HG02981 (cell line): Measurements from ENCODE around the gene SH3RF1.

Experiments
- ATAC-seq: cut with Tn5 transposase; IDR thresholded peaks from one replicate; pipeline ENCODE4 v1.9.1; 2021; ENCODE audit warnings: mild to moderate bottlenecking, moderate library complexity; ENCODE audit not compliant: unreplicated experiment

The SH3RF1 gene

DNA sequence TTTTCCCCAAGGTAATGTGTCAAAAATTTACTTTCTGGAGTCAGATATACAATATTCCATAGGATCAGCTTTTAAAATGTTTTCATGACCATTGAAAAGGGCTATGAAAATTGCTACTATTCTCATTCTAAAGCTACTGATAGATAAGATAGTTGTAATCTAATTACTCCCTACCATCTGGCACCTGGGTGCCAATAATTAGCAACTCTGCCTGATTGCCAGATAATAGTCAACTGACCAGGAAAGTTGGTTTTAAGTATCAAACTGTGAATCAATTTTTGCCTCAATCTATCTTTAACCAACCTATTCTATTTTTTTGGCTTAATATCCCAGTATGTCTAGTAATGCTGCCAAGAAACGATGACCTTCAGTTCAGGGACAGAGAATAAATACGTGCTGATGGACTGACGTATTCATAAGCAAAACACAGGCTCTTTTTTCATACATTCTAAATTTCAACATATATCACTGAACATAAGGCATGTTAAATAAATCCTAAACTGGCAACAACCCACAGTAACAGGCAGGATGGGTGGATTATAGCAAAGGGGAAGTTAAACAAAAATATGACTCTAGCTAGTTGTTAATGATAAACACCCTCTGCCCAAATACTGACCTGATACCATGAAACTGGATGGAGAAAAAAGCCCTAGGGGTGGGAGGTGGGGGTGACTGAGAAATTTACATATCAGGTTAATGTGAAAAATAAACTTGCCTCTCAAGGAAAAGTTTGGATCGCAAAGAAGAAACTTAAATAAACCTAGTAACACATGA lies 18.2 kb downstream of the SH3RF1 start:
- ATAC-seq = peak; percentile 78

DNA sequence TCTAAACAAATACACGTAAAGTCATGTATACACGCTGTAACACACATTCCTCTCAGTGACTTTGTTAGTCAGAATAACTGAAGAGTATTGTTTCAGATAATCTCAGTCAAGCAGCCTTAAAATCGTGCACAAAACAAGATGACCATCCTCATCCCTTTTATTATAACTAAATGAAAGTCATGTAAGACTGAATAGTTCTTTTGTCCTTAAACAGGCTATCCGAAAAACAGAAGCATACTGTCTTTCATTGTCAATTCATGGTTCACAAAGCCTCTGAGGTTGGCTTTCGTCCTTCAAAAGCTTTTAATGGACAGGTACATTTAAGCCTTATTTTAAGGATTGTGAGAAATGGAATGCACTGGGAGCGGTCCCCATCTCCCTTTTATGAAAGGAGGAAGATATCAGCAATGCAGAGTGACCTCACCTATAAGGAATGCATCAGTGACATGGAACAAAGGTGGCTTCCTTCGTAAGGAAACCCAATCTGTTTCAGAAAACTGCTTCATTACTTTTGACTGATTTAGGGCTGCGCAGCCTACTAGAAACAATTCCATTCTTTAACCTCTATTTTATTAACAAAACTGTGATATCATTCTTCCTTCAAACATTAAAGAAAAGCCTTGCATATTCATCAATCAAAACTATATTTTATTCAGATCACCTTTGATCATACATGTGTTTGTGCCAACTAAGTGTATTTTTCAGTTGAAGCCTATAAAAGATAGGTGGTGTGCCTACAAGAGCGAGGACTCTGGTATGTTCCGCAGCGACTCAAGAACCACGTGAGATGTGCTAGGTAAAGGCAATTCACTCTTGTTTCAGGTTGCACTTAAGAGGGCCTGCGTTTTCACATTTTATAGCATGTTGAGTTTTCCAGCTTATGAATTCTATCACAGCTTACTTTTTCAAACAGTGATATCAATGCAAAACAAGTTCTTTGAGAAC lies 19.2 kb downstream of the SH3RF1 start:
- no peak for ATAC-seq

DNA sequence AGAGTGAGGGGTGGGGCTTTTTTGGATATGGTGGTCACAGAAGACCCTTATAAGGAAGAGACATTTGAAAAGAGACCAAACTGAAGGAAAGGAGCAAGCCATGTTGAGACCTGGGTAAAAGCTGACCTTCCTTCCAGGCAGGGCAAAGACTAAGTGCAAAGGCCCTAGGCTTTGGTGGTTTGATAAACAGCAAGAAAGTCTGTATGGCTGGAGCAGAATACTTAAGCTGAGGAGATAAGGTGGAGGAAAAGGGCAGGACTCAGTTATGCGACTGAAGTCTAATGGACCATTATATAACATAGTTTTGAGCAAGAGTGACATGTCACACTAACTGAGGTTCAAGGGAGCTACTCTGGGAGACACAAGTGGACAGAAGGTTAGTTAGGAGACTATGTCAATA lies 20.0 kb downstream of the SH3RF1 start:
- ATAC-seq = no peak

GRCh38 chr4:169249999-169250398 lies 20.8 kb downstream of the SH3RF1 start:
- ATAC-seq = no peak

GRCh38 chr4:169249214-169249973 lies 21.4 kb downstream of the SH3RF1 start:
- ATAC-seq = peak; percentile 68

GRCh38 chr4:169248645-169249044 lies 22.1 kb downstream of the SH3RF1 start:
- ATAC-seq = no peak

DNA sequence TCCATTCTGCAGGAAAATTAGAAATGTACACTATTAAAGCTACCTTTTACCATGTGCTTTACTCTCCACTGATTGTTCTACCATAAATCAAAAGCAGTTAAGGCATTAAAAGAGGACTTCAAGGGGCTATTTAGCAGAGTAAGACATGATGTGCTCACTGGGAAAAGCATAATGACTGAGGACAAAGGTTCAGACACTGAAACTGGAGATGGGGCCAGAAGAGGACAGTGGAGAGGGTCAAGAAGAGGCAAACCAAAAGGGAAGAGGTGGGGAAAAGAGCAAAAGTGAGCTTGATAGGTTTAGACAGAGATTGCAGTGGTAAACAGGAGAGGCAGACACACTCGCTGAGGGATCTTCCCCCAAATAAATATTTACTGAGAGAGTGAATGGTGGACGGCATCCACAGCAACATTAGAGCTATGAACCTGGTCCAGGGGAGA lies 23.8 kb downstream of the SH3RF1 start:
- ATAC-seq = no peak

DNA sequence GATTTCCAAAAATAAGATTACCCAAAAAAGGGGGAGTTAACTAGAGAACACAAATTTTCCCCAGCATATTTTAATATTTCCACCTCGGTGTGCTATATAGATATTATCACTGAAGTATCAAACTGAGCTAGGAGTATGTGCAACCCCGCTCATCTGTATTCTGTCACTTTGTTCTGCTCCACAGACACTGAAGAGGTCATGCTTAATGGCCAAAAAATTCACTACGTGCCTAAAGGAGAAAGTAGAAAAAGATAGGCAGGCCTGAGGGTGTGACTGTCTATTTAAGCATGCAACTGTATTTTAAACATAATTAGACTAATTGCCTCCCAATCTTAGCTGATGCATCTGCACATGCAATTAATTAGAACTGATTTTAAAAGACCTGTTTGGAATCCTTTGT lies 24.5 kb downstream of the SH3RF1 start:
- ATAC-seq = no peak

DNA sequence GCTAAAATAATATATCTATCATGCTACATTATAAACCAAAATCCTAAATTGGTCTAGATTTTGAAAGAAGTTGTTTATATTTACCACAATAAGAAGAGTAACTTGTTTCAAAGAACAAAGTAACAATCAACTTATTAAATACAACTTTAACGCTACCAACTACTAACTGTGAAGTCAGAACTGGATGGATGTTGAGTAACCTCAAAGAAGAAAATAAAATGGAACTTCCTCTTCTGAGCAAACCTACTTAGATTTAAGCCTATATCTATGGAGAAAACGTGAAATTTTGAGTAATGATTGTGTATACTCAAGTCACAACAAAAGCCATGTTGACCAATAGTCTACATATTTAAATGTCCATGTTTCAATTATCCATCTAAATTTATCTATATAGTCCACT lies 25.7 kb downstream of the SH3RF1 start:
- ATAC-seq = no peak

- ATAC-seq = no peak
Measured at GRCh38 chr4:169243825-169244609, 26.7 kb downstream of the SH3RF1 start.

DNA sequence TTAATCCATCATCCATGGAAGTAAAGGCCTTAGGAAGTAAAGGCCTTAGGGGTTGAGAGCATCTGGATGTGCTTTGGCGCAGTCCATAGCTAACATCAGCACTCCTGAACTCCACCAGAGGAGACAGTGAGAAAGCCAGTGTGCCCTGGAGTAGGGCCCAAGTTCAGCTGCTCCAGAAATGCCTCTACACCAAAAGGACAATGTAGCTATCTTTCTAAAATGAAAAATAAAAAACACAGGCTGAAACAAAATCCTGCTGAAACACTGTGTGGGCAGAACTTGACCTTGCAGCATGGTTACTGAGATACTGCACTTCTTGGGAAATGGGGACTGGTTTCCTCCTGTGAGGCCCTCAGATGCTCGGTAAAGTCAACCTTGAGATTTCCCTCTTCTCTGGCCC lies 29.3 kb downstream of the SH3RF1 start:
- no peak for ATAC-seq

GRCh38 chr4:169239221-169239905 lies 31.4 kb downstream of the SH3RF1 start:
- ATAC-seq = no peak

GRCh38 chr4:169238445-169238844 lies 32.3 kb downstream of the SH3RF1 start:
- no peak for ATAC-seq

- no peak for ATAC-seq
Measured at GRCh38 chr4:169236873-169237626, 33.7 kb downstream of the SH3RF1 start.

GRCh38 chr4:169236078-169236477 lies 34.7 kb downstream of the SH3RF1 start:
- no peak for ATAC-seq

DNA sequence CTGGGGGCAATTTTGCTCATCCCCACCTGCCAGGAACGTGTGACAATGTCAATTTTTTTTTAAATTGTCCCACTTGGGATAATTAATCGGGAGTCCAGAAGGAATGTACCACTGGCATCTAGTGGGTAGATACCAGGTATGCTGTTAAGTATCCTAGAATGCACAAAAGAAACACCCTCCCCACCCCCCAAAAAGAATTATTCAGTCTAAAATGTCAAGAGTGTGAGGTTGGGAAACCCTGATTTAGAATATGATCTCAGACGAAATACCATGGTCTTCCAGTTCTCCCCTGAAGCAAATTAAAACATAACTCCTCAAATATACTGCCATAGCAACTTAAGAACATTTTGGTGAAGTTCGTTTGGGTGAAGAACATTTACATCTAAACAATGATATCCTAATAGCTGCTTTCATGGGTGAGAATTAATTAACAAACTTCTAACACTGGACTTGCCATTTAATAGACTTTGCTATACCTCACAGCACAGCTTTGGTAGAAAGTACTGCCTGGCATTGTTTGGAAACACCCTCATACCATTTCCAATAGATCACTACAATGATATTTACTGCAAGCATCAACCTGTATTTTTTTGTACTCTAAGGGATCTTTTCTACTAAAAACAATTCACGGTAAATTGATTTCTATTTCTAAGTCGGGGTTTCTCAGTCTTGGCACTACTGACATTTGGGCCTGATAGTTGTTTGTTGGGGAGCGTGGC lies 36.5 kb downstream of the SH3RF1 start:
- ATAC-seq = no peak

DNA sequence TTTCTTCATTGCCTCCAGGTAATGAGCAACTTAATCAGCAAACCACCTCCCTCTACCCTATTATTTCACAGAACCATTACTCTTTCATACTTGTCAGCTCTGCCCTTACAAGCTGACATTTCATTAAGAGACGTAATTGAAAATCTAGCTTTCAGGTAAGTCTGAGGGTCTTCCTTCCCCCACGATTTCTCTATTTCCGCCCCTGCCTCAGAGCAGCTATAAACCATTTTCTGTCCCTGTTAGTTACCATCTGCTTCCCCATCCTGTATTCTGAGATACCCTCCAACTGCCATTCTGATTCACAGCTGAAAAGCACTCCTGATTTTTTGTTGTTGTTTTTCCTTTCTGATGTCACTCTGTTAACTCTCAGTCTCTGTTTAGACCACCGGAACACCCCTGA lies 37.1 kb downstream of the SH3RF1 start:
- ATAC-seq = no peak

DNA sequence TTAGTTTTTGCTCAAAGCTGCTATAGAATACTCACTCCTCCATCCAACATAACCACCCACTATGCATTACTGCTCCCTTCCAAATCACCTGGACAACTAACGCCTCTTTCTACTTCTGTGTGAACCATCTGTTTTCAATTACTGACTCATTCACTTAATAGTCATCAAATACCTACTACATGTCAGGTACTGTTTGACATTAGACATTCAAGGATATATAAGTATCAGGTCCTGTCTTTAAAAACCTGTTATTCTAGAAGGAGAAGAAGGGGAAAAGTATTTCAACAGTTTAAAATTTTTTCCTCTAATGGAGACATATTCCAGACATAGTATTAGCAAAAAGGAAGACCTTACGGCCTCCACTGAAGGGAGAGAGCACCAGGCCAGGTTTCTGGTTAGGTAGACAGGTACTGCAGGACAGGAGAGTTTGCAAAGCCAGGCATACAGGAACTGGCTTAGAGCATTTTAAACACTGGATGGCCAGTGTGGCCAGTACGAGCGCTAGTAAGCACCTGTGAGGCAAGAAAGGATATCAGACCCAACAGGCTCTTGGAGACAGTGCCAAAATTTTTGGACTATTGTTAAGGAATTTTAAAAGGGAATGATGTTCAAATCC lies 39.0 kb downstream of the SH3RF1 start:
- no peak for ATAC-seq
